ENCODE measurements around the gene SGK2.
"Not testable (repeated sequence)": the region's sequence is repeated elsewhere in the genome, so short reads cannot be mapped to it uniquely, and the experiment has no call there.

Gene SGK2

GRCh38 chr20:43563991-43564390, 5.2 kb downstream of the SGK2 start:
- DNase-seq (ENCODE audit: low spot score): no peak

GRCh38 chr20:43564455-43564854, 5.6 kb downstream of the SGK2 start:
- no peak for DNase-seq (ENCODE audit: low spot score)

GRCh38 chr20:43564993-43565757, 6.3 kb downstream of the SGK2 start:
- DNase-seq (ENCODE audit: low spot score): no peak

- no peak for DNase-seq (ENCODE audit: low spot score)
Observed at GRCh38 chr20:43565758-43566104, 6.9 kb downstream of the SGK2 start.

GRCh38 chr20:43567477-43567876, 8.7 kb downstream of the SGK2 start:
- no peak for DNase-seq (ENCODE audit: low spot score)

- no peak for DNase-seq (ENCODE audit: low spot score)
Observed at GRCh38 chr20:43568706-43569105, 9.9 kb downstream of the SGK2 start.

- no peak for DNase-seq (ENCODE audit: low spot score)
Observed at GRCh38 chr20:43569282-43569681, 10.5 kb downstream of the SGK2 start.

- no peak for DNase-seq (ENCODE audit: low spot score)
Observed at GRCh38 chr20:43570496-43570895, 11.7 kb downstream of the SGK2 start.

GRCh38 chr20:43571310-43571709, 12.5 kb downstream of the SGK2 start:
- DNase-seq (ENCODE audit: low spot score): no peak

GRCh38 chr20:43571771-43572170, 12.9 kb downstream of the SGK2 start:
- DNase-seq (ENCODE audit: low spot score): no peak

GRCh38 chr20:43572891-43573290, 14.1 kb downstream of the SGK2 start:
- no peak for DNase-seq (ENCODE audit: low spot score)

- DNase-seq (ENCODE audit: low spot score): no peak
Observed at GRCh38 chr20:43576108-43576507, 17.3 kb downstream of the SGK2 start.

GRCh38 chr20:43579861-43580793, 21.3 kb downstream of the SGK2 start:
- DNase-seq (ENCODE audit: low spot score): peak; percentile 43

GRCh38 chr20:43583133-43583864, 24.5 kb downstream of the SGK2 start:
- no peak for DNase-seq (ENCODE audit: low spot score)

- peak; percentile 68 for DNase-seq (ENCODE audit: low spot score)
Observed at GRCh38 chr20:43583982-43584432, 25.2 kb downstream of the SGK2 start.

GRCh38 chr20:43584448-43585136, 25.8 kb downstream of the SGK2 start:
- DNase-seq (ENCODE audit: low spot score): no peak

- DNase-seq (ENCODE audit: low spot score): no peak
Observed at GRCh38 chr20:43586641-43587040, 27.8 kb downstream of the SGK2 start.

- not testable (repeated sequence) for DNase-seq (ENCODE audit: low spot score)
Observed at GRCh38 chr20:43588526-43588925, 29.7 kb downstream of the SGK2 start.

GRCh38 chr20:43590036-43590391, 31.2 kb downstream of the SGK2 start:
- peak; percentile 8 for DNase-seq (ENCODE audit: low spot score)

GRCh38 chr20:43590392-43591303, 31.8 kb downstream of the SGK2 start, which contains the start of gene IFT52:
TSS of gene IFT52 (plus strand) at chr20:43590937. CDS start at chr20:43594699, 3,762 bp downstream.
- DNase-seq (ENCODE audit: low spot score): peak; percentile 95

GRCh38 chr20:43601960-43602359, 43.1 kb downstream of the SGK2 start:
- DNase-seq (ENCODE audit: low spot score): not testable (repeated sequence)

Measured in LoVo (cell line).